ENCODE measurements around the gene SLC38A9. TPM values are rescaled to one million over a fixed set of nuclear protein-coding genes. Genes with fewer than 3 reads are reported as not detected.
A peak's percentile ranks its signal among the peaks of the same experiment; 100 is the strongest.

SLC38A9 gene
- total RNA-seq, 1 donor from 2014 or later = 25.7 TPM

DNA sequence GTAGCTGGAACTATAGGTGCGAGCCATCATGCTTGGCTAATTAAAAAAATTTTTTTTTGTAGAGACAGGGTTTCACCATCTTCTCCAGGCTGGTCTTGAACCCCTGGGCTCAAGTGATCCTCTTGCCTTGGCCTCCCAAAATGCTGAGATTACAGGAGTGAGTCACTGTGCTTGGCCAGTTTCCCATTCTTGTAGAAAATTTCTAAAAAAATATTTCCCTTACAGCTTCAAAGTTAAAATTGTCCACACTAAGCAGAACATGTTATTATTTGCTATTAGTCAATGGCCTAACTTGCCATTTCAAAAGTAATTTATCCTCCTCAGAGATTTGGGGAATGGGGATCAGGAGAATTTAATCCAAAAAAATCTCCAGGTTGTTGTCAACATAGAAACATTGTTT lies 40.1 kb downstream of the SLC38A9 start:
- Mint-ChIP-seq H3K4me3 (no peak overlapping the region), H3K9me3 (no peaks in the 10 kb centered on the region), H3K36me3 (ENCODE audit: low read depth) (peaks cover 11% of the 10 kb centered on the region), H3K27me3 (ENCODE audit: insufficient read depth) (peaks cover 1% of the 10 kb centered on the region), H3K4me1 (ENCODE audit: low read depth) (peaks cover 12% of the 10 kb centered on the region), H3K27ac (no peak overlapping the region)
- DNase-seq (ENCODE audit: low spot score) = no peak
- intact Hi-C loops (cut with micrococcal nuclease) = no loop called here

- intact Hi-C loops (cut with micrococcal nuclease) = no loop called here
- no peaks in the 10 kb centered on the region for H3K4me1 Mint-ChIP-seq (ENCODE audit: low read depth)
- no peak overlapping the region for H3K27ac Mint-ChIP-seq
- H3K9me3 Mint-ChIP-seq = no peaks in the 10 kb centered on the region
- DNase-seq (ENCODE audit: low spot score) = no peak
- peaks cover 12% of the 10 kb centered on the region for H3K36me3 Mint-ChIP-seq (ENCODE audit: low read depth)
- H3K27me3 Mint-ChIP-seq (ENCODE audit: insufficient read depth) = peaks cover 1% of the 10 kb centered on the region
- no peak overlapping the region for H3K4me3 Mint-ChIP-seq
Measured at GRCh38 chr5:55668356-55668755, 43.8 kb downstream of the SLC38A9 start.

- Mint-ChIP-seq H3K9me3 (no peaks in the 10 kb centered on the region), H3K36me3 (ENCODE audit: low read depth) (peaks cover 12% of the 10 kb centered on the region), H3K27ac (no peak overlapping the region), H3K4me1 (ENCODE audit: low read depth) (no peaks in the 10 kb centered on the region), H3K4me3 (no peak overlapping the region), H3K27me3 (ENCODE audit: insufficient read depth) (peaks cover 1% of the 10 kb centered on the region)
- intact Hi-C loops (cut with micrococcal nuclease) = no loop called here
- no peak for DNase-seq (ENCODE audit: low spot score)
Measured at GRCh38 chr5:55667938-55668337, 44.2 kb downstream of the SLC38A9 start.

DNA sequence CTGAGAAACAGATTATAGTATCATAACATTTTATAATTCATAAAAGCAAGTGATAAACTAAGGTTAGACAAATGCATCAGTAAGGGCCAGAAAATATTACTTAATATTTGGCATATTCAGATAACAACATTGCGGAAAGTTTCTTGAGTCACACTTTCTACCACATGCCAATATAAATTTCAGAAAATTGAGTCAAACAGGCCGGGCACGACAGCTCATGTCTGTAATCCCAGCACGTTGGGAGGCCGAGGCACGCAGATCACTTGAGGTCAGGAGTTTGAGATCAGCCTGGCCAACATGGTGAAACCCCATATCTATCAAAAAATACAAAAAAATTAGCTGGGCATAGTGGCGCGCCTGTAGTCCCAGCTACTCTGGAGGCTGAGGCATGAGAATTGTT lies 47.1 kb downstream of the SLC38A9 start:
- Mint-ChIP-seq H3K9me3 (no peaks in the 10 kb centered on the region), H3K4me1 (ENCODE audit: low read depth) (no peaks in the 10 kb centered on the region), H3K4me3 (no peak overlapping the region), H3K36me3 (ENCODE audit: low read depth) (peaks cover 16% of the 10 kb centered on the region), H3K27ac (no peak overlapping the region), H3K27me3 (ENCODE audit: insufficient read depth) (peaks cover 1% of the 10 kb centered on the region)
- intact Hi-C loops (cut with micrococcal nuclease) = no loop called here
- DNase-seq (ENCODE audit: low spot score) = no peak

DNA sequence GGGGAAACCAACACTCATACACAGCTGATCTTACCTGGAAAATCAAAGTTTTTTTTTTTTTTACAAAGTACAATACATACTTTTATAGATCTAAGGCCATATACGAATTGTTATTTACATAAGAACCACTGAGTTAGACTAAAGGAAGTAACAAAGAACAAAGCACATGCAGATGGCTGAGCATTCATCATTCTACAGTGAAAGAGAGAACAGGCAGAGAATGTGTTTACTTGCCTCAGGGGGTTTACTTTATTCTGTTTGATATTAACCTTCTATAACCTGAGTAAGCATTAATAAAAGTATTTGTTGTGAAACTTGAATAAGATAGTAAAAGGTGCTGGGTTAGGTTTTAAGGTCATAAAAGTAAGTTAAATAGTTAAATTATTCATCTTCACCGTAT lies 54.7 kb downstream of the SLC38A9 start:
- Mint-ChIP-seq H3K9me3 (no peaks in the 10 kb centered on the region), H3K36me3 (ENCODE audit: low read depth) (peaks cover 19% of the 10 kb centered on the region), H3K4me3 (no peak overlapping the region), H3K27me3 (ENCODE audit: insufficient read depth) (no peaks in the 10 kb centered on the region), H3K4me1 (ENCODE audit: low read depth) (no peaks in the 10 kb centered on the region), H3K27ac (no peak overlapping the region)
- DNase-seq (ENCODE audit: low spot score) = no peak
- intact Hi-C loops (cut with micrococcal nuclease) = no loop called here

DNA sequence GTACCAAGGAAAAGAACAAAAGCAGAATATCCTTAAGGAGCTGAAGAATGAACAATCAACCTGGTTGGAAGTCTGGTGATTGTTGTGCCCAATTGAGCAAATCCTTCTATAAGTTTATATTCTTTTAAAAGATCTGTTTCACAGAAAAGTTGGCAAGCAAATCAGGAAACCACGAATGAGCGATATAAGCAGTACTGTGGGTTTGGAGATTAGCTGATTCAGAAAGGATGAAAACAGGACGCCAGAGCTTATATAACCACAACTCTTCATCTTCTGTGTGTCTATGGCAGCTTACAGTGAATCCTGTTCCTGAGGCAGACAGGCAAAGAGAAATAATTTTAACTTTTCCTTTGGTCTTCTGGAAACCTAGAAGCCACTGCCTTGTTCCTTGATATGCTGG lies 61.7 kb downstream of the SLC38A9 start:
- intact Hi-C loops (cut with micrococcal nuclease) = loop anchor here (1.0 to 2.0 kb wide), 2 partner anchors 68 to 116 kb away; partner anchors contain the start of gene PLPP1
- Mint-ChIP-seq H3K27ac (no peak overlapping the region), H3K9me3 (no peaks in the 10 kb centered on the region), H3K27me3 (ENCODE audit: insufficient read depth) (no peaks in the 10 kb centered on the region), H3K4me3 (no peak overlapping the region), H3K4me1 (ENCODE audit: low read depth) (peaks cover 24% of the 10 kb centered on the region), H3K36me3 (ENCODE audit: low read depth) (peaks cover 26% of the 10 kb centered on the region)
- DNase-seq (ENCODE audit: low spot score) = no peak

DNA sequence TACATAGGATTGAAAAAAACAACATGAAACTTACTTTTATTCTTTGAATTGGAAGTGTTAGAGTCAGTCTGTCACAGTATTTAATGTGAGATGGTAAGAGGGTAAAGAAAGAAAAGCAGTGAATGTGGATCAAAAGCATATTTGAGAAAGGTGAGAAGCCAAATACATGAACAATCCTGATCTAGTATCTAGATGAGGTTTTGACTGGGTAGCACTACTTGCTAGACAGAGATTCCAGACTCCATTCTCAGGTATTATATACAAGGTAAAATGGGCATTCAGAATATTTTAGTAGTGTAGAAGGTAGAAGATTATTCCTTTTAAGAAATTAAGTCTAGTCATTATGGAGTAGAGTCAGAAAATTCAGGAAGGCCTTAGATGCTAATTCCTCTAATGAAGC lies 62.2 kb downstream of the SLC38A9 start:
- H3K4me3 Mint-ChIP-seq = no peak overlapping the region
- H3K4me1 Mint-ChIP-seq (ENCODE audit: low read depth) = peaks cover 24% of the 10 kb centered on the region
- intact Hi-C loops (cut with micrococcal nuclease) = loop anchor here (1.0 to 2.0 kb wide), 2 partner anchors 68 to 115 kb away; partner anchors contain the start of gene PLPP1
- H3K27me3 Mint-ChIP-seq (ENCODE audit: insufficient read depth) = no peaks in the 10 kb centered on the region
- peaks cover 28% of the 10 kb centered on the region for H3K36me3 Mint-ChIP-seq (ENCODE audit: low read depth)
- H3K27ac Mint-ChIP-seq = peak overlapping the region; percentile 11
- H3K9me3 Mint-ChIP-seq = no peaks in the 10 kb centered on the region
- no peak for DNase-seq (ENCODE audit: low spot score)

- Mint-ChIP-seq H3K9me3 (no peaks in the 10 kb centered on the region), H3K27ac (no peak overlapping the region), H3K4me3 (no peak overlapping the region), H3K27me3 (ENCODE audit: insufficient read depth) (no peaks in the 10 kb centered on the region), H3K36me3 (ENCODE audit: low read depth) (peaks cover 30% of the 10 kb centered on the region), H3K4me1 (ENCODE audit: low read depth) (peaks cover 11% of the 10 kb centered on the region)
- DNase-seq (ENCODE audit: low spot score) = no peak
- intact Hi-C loops (cut with micrococcal nuclease) = no loop called here
Measured at GRCh38 chr5:55645304-55645703, 66.8 kb downstream of the SLC38A9 start.

DNA sequence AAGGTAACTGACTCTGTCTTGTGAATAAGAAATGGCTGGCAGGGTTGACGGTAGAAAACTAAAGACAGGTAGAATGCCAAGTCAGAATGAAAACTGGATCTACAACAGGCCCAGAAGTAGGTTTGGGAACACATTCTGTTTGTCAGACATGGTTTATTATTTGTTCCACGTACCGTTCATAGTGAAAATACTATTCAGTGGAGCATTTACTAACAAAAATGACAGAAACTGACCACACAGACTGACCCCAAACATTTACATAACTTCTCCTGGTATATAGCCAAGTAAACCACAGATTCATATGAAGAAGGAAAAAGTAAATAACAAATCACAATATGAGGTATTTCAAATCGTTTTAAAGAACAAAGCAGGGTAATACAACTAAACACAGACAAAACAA lies 73.7 kb downstream of the SLC38A9 start:
- Mint-ChIP-seq H3K4me1 (ENCODE audit: low read depth) (peaks cover 15% of the 10 kb centered on the region), H3K27ac (no peak overlapping the region)

DNA sequence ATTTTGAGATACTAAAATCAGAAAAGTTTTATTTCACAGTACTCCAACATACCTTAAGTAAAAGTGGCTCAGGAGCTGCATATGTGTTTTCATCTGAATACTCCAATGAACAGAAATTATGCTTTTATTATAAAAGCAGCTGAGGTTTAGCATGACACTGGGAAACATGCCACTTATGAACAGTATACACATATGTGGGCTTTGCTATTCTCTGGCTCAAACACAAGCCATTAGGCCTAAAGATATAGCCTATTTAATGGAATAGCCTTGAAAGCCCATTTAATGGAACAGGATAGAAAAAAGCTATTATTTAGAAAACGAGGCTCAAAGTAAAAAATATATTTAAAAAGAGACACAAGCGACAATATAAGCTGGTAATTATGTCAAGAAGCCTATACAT lies 74.1 kb downstream of the SLC38A9 start:
- DNase-seq (ENCODE audit: low spot score) = no peak
- Mint-ChIP-seq H3K4me3 (no peak overlapping the region), H3K9me3 (no peaks in the 10 kb centered on the region), H3K27me3 (ENCODE audit: insufficient read depth) (no peaks in the 10 kb centered on the region), H3K4me1 (ENCODE audit: low read depth) (peaks cover 16% of the 10 kb centered on the region), H3K36me3 (ENCODE audit: low read depth) (peaks cover 16% of the 10 kb centered on the region), H3K27ac (no peak overlapping the region)
- intact Hi-C loops (cut with micrococcal nuclease) = loop anchor here (5.0 kb wide), 1 partner anchor 41 kb away; no protein-coding TSS in a partner anchor

More for the DNA sequence above, 73.7 kb downstream of the SLC38A9 start:
- Mint-ChIP-seq H3K27me3 (ENCODE audit: insufficient read depth) (no peaks in the 10 kb centered on the region), H3K36me3 (ENCODE audit: low read depth) (peaks cover 16% of the 10 kb centered on the region), H3K4me3 (no peak overlapping the region), H3K9me3 (no peaks in the 10 kb centered on the region)
- intact Hi-C loops (cut with micrococcal nuclease) = loop anchor here (5.0 kb wide), 1 partner anchor 41 kb away; no protein-coding TSS in a partner anchor
- DNase-seq (ENCODE audit: low spot score) = no peak

- no peaks in the 10 kb centered on the region for H3K9me3 Mint-ChIP-seq
- no peaks in the 10 kb centered on the region for H3K27me3 Mint-ChIP-seq (ENCODE audit: insufficient read depth)
- peaks cover 16% of the 10 kb centered on the region for H3K4me1 Mint-ChIP-seq (ENCODE audit: low read depth)
- no peak overlapping the region for H3K27ac Mint-ChIP-seq
- intact Hi-C loops (cut with micrococcal nuclease) = loop anchor here (5.0 kb wide), 1 partner anchor 39 kb away; no protein-coding TSS in a partner anchor
- peaks cover 10% of the 10 kb centered on the region for H3K36me3 Mint-ChIP-seq (ENCODE audit: low read depth)
- DNase-seq (ENCODE audit: low spot score) = no peak
- no peak overlapping the region for H3K4me3 Mint-ChIP-seq
Measured at GRCh38 chr5:55636683-55637082, 75.4 kb downstream of the SLC38A9 start.

- Mint-ChIP-seq H3K36me3 (ENCODE audit: low read depth) (peaks cover 6% of the 10 kb centered on the region), H3K9me3 (no peaks in the 10 kb centered on the region), H3K27ac (no peak overlapping the region), H3K4me3 (no peak overlapping the region), H3K4me1 (ENCODE audit: low read depth) (peaks cover 16% of the 10 kb centered on the region), H3K27me3 (ENCODE audit: insufficient read depth) (no peaks in the 10 kb centered on the region)
- no peak for DNase-seq (ENCODE audit: low spot score)
- intact Hi-C loops (cut with micrococcal nuclease) = loop anchor here (5.0 kb wide), 1 partner anchor 39 kb away; no protein-coding TSS in a partner anchor
Measured at GRCh38 chr5:55636177-55636576, 75.9 kb downstream of the SLC38A9 start.

DNA sequence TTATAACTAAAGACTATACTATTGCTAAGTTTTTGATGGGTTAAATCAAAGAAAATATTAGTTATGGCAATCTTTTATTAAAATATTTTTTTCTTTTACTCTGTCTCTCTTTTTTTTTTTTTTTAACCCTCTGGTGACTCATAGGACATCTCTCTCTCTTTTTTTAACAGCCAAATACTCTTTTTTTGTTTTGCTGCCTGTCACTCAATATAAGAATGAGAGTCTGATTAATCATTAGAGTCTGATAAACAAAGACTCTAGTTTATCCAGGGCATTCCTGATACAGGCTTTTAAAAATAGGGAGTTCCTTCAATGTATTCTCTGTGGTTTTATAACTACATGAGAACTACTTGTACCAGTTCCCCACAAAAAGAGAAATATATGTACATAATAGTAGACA lies 77.3 kb downstream of the SLC38A9 start:
- Mint-ChIP-seq H3K27ac (no peak overlapping the region), H3K36me3 (ENCODE audit: low read depth) (peaks cover 7% of the 10 kb centered on the region), H3K9me3 (no peaks in the 10 kb centered on the region), H3K4me3 (no peak overlapping the region), H3K27me3 (ENCODE audit: insufficient read depth) (no peaks in the 10 kb centered on the region), H3K4me1 (ENCODE audit: low read depth) (peaks cover 16% of the 10 kb centered on the region)
- DNase-seq (ENCODE audit: low spot score) = no peak
- intact Hi-C loops (cut with micrococcal nuclease) = loop anchor here (5.0 kb wide), 1 partner anchor 38 kb away; no protein-coding TSS in a partner anchor
